HG02588 (cell line): ENCODE measurements around the gene NBR1.
A peak's percentile ranks its signal among the peaks of the same experiment; 100 is the strongest.
"Not testable (repeated sequence)": the region's sequence is repeated elsewhere in the genome, so short reads cannot be mapped to it uniquely, and the experiment has no call there.

Experiments used
- ATAC-seq: cut with Tn5 transposase; IDR thresholded peaks from one replicate; pipeline ENCODE4 v1.9.1; 2021; ENCODE audit warnings: mild to moderate bottlenecking, moderate library complexity; ENCODE audit not compliant: unreplicated experiment

NBR1 gene, protein sequence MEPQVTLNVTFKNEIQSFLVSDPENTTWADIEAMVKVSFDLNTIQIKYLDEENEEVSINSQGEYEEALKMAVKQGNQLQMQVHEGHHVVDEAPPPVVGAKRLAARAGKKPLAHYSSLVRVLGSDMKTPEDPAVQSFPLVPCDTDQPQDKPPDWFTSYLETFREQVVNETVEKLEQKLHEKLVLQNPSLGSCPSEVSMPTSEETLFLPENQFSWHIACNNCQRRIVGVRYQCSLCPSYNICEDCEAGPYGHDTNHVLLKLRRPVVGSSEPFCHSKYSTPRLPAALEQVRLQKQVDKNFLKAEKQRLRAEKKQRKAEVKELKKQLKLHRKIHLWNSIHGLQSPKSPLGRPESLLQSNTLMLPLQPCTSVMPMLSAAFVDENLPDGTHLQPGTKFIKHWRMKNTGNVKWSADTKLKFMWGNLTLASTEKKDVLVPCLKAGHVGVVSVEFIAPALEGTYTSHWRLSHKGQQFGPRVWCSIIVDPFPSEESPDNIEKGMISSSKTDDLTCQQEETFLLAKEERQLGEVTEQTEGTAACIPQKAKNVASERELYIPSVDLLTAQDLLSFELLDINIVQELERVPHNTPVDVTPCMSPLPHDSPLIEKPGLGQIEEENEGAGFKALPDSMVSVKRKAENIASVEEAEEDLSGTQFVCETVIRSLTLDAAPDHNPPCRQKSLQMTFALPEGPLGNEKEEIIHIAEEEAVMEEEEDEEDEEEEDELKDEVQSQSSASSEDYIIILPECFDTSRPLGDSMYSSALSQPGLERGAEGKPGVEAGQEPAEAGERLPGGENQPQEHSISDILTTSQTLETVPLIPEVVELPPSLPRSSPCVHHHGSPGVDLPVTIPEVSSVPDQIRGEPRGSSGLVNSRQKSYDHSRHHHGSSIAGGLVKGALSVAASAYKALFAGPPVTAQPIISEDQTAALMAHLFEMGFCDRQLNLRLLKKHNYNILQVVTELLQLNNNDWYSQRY

DNA sequence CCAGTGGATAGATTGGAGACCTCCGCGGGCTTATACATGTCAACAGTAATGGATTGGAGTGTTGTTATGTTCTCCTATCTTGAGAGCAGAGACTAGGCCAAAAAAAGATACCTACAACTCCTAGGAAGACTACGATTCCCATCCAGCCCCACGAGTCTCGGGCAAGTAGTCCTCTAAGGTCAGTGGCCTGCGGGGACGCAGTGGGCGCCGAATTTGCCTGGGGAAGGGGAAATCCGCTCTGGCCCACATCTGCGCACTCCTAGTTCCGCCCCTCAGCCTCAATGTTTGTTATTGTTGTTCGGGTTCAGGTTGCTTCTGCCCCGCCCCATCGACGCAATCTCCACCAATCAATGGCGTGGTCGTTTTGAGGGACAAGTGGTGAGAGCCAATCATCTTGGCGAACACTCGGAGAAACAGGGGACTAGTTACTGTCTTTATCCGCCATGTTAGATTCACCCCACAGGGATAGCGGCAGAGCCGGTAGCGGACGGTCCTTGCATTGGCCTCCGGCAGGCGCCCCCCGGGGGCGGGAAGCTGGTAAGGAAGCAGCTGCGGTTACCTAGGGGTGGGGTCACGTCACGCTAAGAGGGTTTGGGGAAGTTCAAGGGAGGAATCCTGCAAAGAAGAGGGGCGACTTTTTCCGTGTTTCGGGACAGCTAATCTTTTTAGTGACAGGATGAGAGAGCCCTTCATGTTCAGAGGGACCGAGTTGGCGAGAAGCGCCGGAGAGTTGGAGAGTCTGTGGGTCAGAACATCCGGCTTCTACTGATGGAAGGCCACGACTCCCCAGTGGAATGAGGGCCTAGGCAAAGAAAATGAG, at the start of gene NBR1:
Gene NBR1, plus strand, starts transcription at position 449 of the 820 bp plus-strand sequence. CDS start 4,586 bp downstream, outside the sequence.
- peak; percentile 78 for ATAC-seq

GRCh38 chr17:43125133-43125966, 45.7 kb upstream of the NBR1 start, which contains the start of gene BRCA1:
BRCA1 (minus strand) TSS chr17:43125364; CDS start chr17:43124096, 1,268 bp downstream.
- peak; percentile 92 for ATAC-seq

DNA sequence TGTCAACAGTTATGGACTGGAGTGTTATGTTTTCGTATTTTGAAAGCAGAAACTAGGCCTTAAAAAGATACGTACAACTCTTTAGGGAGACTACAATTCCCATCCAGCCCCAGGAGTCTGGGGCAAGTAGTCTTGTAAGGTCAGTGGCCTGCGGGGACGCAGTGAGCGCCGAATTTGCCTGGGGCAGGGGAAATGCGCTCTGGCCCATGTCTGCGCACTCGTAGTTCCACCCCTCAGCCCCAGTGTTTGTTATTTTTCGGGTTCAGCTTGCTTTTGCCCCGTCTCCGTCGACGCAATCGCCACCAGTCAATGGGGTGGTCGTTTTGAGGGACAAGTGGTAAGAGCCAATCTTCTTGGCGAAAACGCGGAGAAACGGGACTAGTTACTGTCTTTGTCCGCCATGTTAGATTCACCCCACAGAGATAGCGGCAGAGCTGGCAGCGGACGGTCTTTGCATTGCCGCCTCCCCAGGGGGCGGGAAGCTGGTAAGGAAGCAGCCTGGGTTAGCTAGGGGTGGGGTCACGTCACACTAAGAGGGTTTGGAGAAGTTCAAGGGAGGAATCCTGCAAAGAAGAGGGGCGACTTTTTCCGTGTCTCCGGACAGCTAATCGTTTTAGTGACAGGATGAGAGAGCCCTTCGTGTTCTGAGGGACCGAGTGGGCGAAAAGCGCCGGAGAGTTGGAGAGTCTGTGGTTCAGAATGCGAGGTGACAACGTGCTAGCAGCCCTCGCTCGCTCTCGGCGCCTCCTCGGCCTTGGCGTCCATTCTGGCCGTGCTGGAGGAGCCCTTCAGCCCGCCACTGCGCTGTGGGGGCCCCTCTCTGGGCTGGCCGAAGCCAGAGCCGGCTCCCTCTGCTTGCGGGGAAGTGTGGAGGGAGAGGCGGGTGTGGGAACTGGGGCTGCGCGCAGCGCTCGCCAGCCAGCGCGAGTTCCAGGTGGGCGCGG, 44.8 kb upstream of the NBR1 start:
- no peak for ATAC-seq

DNA sequence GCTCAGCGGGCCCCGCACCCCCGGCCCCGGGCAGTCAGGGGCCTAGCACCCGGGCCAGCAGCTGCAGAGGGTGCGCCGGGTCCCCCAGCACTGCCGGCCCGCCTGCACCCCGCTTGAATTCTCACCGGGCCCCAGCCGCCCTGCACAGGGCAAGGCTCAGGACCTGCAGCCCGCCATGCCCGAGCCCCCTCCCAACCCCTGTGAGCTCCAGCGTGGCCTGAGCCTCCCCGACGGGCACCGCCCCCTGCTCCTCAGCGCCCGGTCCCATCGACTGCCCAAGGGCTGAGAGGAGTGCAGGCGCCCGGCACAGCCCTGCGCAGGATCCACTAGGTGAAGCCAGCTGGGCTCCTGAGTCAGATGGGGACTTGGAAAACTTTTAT, 44.1 kb upstream of the NBR1 start:
- ATAC-seq = no peak

DNA sequence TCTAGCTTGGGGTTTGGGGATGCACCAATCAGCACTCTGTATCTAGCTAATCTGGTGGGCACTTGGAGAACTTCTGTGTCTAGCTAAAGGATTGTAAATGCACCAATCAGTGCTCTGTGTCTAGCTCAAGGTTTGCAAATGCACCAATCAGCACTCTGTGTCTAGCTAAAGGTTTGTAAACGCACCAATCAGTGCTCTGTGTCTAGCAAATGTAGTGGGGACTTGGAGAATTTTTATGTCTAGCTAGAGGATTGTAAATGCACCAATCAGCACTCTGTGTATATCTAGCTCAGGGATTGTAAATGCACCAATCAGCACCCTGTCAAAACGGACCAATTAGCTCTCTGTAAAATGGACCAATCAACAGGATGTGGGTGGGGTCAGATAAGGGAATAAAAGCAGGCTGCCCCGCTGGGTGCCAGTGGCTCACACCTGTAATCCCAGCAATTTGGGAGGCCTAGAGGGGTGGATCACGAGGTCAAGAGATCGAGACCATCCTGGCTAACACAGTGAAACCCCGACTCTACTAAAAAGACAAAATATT, 43.6 kb upstream of the NBR1 start:
- ATAC-seq = not testable (repeated sequence)

DNA sequence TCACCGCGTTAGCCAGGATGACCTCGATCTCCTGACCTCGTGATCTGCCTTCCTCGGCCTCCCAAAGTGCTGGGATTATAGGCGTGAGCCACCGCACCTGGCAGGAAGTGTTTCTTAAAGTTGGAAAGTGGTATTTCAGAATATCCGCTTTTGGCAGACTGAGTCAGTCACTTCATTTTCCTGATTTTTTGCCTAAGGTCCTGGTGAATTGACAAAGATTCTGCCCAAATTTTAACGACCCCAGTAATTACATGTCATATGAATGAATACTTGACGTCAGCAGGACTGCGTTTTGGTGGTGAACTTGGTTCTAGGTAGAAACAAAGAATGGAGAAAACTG, 41.4 kb upstream of the NBR1 start:
- ATAC-seq = no peak

DNA sequence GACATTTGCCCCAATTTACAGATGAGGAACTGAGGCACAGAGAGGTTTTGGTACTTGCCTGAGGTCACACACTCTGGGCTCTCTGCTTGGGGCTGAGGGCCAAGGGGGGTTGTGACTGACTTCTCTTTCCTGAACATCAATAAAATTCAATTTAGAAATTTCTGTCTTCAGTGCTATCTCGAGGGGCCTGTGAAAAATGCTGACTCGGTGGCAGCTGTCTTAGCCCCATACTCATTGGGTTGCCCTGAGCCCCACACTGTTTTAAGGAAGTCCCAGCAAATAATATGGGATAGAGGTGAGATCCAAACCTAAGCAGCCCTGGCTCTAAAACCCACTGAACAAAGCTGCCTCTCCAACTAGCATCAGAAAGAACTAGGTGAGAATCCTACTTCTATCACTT, 38.9 kb upstream of the NBR1 start:
- no peak for ATAC-seq

DNA sequence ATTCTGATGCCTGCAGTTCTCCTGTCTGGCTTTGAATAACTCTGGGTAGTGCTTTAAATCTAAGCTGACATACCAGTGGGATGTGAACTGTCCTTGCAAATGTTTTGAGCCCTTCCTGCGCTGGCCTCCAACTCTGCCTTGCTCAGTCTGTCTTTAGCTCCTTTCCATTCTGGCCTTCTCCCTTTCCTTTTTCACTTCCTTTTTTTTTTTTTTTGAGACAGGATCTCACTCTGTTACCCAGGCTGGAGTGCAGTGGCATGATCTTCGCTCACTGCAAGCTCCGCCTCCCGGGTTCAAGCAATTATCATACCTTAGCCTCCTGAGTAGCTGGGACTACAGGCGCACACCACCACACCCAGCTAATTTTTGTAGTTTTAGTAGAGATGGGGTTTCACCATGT, 37.6 kb upstream of the NBR1 start:
- ATAC-seq = not testable (repeated sequence)

- ATAC-seq = no peak
These were observed 36.1 kb upstream of the NBR1 start for GRCh38 chr17:43134774-43135453.

GRCh38 chr17:43135454-43135819, 35.6 kb upstream of the NBR1 start:
- no peak for ATAC-seq

GRCh38 chr17:43136574-43136973, 34.4 kb upstream of the NBR1 start:
- not testable (repeated sequence) for ATAC-seq

GRCh38 chr17:43138531-43138930, 32.5 kb upstream of the NBR1 start:
- not testable (repeated sequence) for ATAC-seq

- no peak for ATAC-seq
These were observed 30.4 kb upstream of the NBR1 start for GRCh38 chr17:43140396-43141332.

- ATAC-seq = no peak
These were observed 28.9 kb upstream of the NBR1 start for GRCh38 chr17:43142153-43142552.

DNA sequence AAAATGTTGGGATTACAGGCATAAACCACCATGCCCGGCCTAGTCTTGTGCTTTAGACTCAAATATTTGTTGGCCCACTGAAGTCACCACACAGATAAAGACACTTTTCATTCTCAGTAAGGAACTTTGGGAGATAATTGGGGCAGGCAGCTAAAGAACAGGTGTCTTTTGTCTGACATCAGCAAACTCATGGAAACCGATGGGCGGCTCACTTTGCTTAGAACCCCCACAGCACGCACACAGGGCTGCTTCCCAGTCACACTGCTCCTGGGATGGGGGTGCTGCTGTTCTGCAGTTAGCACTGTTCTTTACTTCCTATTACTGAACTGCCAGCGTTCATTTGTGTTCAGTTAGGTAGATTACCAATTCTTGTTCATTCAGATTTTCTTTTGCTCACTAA, 27.8 kb upstream of the NBR1 start:
- ATAC-seq = no peak

DNA sequence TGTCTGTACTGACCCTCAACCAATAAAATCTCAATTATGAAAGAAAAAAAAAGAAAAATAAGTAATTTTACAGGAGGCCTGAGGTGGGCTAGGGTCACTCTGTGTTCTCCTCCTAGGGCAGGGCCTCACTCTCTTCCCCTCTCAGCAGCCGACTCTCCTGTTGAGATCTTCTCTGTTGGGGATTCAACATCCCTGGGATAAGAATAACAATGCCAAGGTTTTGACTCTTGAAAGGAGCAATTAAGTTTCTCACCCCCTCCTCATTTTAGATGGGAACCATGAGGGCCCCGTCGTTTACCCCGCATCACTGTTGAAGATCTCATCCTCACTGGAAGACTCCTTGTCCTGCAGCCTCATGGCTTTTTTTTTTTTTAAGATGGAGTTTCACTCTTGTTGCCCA, 24.4 kb upstream of the NBR1 start:
- no peak for ATAC-seq

GRCh38 chr17:43151880-43152456, 19.0 kb upstream of the NBR1 start:
- ATAC-seq = no peak
